ENCODE data around the gene SLC8B1.

DNA sequence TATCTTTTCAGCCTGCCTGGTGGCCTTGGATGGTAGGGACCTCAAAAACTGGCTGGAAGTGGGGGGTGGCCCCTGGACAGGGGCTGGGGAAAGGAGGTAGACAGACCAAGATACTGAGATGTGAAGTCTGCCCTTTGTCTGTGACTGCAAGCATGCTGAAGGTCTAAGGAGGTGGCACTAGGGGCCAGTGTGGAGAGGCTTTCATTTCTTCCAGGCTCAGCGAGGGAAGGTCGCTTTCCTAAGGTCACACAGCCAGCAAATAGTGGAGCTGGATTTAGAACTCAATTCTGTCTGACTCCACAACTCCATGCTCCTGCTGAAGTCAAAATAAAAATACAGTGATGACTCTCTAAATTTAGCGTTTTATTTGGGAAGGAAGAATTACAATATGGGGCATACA lies 12.2 kb upstream of the SLC8B1 start:
- TF ChIP-seq POLR2AphosphoS5 (IDR thresholded peaks at IDR 0.05) (no peak), TAF1 (IDR thresholded peaks at IDR 0.05; ENCODE audit: low read depth) (no peak), MXI1 (conservative IDR thresholded peaks at IDR 0.05; ENCODE audit: poor library complexity, severe bottlenecking) (no peak), EZH2 (IDR thresholded peaks at IDR 0.05; ENCODE audit: borderline replicate concordance, insufficient read depth, low read length, poor library complexity, severe bottlenecking) (no peak)
- TF ChIP-seq, protein P1, sequence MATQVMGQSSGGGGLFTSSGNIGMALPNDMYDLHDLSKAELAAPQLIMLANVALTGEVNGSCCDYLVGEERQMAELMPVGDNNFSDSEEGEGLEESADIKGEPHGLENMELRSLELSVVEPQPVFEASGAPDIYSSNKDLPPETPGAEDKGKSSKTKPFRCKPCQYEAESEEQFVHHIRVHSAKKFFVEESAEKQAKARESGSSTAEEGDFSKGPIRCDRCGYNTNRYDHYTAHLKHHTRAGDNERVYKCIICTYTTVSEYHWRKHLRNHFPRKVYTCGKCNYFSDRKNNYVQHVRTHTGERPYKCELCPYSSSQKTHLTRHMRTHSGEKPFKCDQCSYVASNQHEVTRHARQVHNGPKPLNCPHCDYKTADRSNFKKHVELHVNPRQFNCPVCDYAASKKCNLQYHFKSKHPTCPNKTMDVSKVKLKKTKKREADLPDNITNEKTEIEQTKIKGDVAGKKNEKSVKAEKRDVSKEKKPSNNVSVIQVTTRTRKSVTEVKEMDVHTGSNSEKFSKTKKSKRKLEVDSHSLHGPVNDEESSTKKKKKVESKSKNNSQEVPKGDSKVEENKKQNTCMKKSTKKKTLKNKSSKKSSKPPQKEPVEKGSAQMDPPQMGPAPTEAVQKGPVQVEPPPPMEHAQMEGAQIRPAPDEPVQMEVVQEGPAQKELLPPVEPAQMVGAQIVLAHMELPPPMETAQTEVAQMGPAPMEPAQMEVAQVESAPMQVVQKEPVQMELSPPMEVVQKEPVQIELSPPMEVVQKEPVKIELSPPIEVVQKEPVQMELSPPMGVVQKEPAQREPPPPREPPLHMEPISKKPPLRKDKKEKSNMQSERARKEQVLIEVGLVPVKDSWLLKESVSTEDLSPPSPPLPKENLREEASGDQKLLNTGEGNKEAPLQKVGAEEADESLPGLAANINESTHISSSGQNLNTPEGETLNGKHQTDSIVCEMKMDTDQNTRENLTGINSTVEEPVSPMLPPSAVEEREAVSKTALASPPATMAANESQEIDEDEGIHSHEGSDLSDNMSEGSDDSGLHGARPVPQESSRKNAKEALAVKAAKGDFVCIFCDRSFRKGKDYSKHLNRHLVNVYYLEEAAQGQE (IDR thresholded peaks at IDR 0.05; ENCODE audit: borderline replicate concordance): no peak
- TF ChIP-seq, protein P2, sequence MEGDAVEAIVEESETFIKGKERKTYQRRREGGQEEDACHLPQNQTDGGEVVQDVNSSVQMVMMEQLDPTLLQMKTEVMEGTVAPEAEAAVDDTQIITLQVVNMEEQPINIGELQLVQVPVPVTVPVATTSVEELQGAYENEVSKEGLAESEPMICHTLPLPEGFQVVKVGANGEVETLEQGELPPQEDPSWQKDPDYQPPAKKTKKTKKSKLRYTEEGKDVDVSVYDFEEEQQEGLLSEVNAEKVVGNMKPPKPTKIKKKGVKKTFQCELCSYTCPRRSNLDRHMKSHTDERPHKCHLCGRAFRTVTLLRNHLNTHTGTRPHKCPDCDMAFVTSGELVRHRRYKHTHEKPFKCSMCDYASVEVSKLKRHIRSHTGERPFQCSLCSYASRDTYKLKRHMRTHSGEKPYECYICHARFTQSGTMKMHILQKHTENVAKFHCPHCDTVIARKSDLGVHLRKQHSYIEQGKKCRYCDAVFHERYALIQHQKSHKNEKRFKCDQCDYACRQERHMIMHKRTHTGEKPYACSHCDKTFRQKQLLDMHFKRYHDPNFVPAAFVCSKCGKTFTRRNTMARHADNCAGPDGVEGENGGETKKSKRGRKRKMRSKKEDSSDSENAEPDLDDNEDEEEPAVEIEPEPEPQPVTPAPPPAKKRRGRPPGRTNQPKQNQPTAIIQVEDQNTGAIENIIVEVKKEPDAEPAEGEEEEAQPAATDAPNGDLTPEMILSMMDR (IDR thresholded peaks at IDR 0.05; ENCODE audit: poor library complexity, severe bottlenecking): no peak

Data from neural cell (in vitro differentiated cells).